GM21526 (cell line): Measurements from ENCODE around the gene SMARCD3.

Experiments
- ATAC-seq: cut with Tn5 transposase; IDR thresholded peaks from one replicate; pipeline ENCODE4 v1.9.1; 2021; ENCODE audit warnings: moderate library complexity; ENCODE audit not compliant: unreplicated experiment, low FRiP score

Gene SMARCD3

GRCh38 chr7:151248346-151249033, at the start of gene SMARCD3:
Gene SMARCD3, minus strand, starts transcription at chr7:151248694. Its CDS starts 132 bp downstream, at chr7:151248562.
- ATAC-seq: no peak

- ATAC-seq: no peak
Measured at GRCh38 chr7:151296202-151296992, 47.9 kb upstream of the SMARCD3 start.

GRCh38 chr7:151292850-151293249, 44.4 kb upstream of the SMARCD3 start:
- no peak for ATAC-seq

GRCh38 chr7:151291206-151291605, 42.7 kb upstream of the SMARCD3 start:
- ATAC-seq: no peak

- no peak for ATAC-seq
Measured at GRCh38 chr7:151290355-151290760, 41.9 kb upstream of the SMARCD3 start.

- no peak for ATAC-seq
Measured at GRCh38 chr7:151289891-151290290, 41.4 kb upstream of the SMARCD3 start.

GRCh38 chr7:151286148-151286547, 37.7 kb upstream of the SMARCD3 start:
- no peak for ATAC-seq

GRCh38 chr7:151283302-151283701, 34.8 kb upstream of the SMARCD3 start:
- ATAC-seq: no peak

- no peak for ATAC-seq
Measured at GRCh38 chr7:151282111-151282510, 33.6 kb upstream of the SMARCD3 start.

- no peak for ATAC-seq
Measured at GRCh38 chr7:151281686-151282085, 33.2 kb upstream of the SMARCD3 start.

- ATAC-seq: no peak
Measured at GRCh38 chr7:151280388-151281019, 32.0 kb upstream of the SMARCD3 start.

GRCh38 chr7:151279868-151280267, 31.4 kb upstream of the SMARCD3 start:
- ATAC-seq: no peak

- ATAC-seq: no peak
Measured at GRCh38 chr7:151278949-151279348, 30.5 kb upstream of the SMARCD3 start.

GRCh38 chr7:151277631-151278030, 29.1 kb upstream of the SMARCD3 start:
- no peak for ATAC-seq

GRCh38 chr7:151276666-151277590, 28.4 kb upstream of the SMARCD3 start:
- no peak for ATAC-seq

- ATAC-seq: no peak
Measured at GRCh38 chr7:151275813-151276577, 27.5 kb upstream of the SMARCD3 start.

- no peak for ATAC-seq
Measured at GRCh38 chr7:151274936-151275812, 26.7 kb upstream of the SMARCD3 start.

GRCh38 chr7:151274396-151274795, 25.9 kb upstream of the SMARCD3 start:
- ATAC-seq: no peak
